ENCODE results near the gene ABCF2. TPM values are rescaled to one million over a fixed set of nuclear protein-coding genes. Genes with fewer than 3 reads are reported as not detected.

Gene ABCF2
- total RNA-seq, 2 experiments from 2014 or later: 48.1 to 56.2 TPM

DNA sequence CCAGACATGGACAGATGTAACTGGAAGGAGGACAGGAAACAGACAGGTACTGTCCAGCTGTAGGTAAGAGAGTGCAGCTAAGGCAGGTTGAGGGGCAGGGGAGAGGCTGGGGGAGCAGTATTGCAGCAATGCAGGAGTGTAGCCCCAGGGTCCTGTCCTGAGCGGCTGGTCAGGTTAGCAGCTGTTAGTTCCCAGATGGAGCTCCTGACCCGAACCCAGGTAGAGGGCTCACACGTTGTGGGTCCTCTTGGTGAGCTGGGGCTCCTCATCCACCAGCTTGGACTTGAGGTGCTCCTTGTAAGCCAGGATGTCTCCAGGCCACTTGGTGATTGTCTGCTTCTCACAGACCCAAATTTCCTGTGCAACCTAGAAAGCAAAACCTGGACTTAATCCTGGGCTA lies 13.2 kb downstream of the ABCF2 start:
- ChIA-PET CTCF (interaction anchor here (1.0 to 1.5 kb wide), 3 partner anchors 12 to 90 kb away, joined by 3 to 6 read pairs (median 4); no protein-coding TSS in a partner anchor), POLR2A (interaction anchor here (1.4 to 2.4 kb wide), 3 partner anchors 9 to 13 kb away, joined by 3 to 9 read pairs (median 4); partner anchors contain the start of gene ABCF2)
- H3K4me3 Mint-ChIP-seq: no peak overlapping the region
- no peak for ATAC-seq
- H3K27me3 Mint-ChIP-seq: no peaks in the 10 kb centered on the region
- no peaks in the 10 kb centered on the region for H3K4me1 Mint-ChIP-seq (ENCODE audit: low read depth)
- no peak overlapping the region for H3K27ac Mint-ChIP-seq
- intact Hi-C loops (cut with micrococcal nuclease): no loop called here
- no peaks in the 10 kb centered on the region for H3K9me3 Mint-ChIP-seq
- peaks cover 42% of the 10 kb centered on the region for H3K36me3 Mint-ChIP-seq (ENCODE audit: low read depth)
- no peak for DNase-seq
- TF ChIP-seq, protein P1, sequence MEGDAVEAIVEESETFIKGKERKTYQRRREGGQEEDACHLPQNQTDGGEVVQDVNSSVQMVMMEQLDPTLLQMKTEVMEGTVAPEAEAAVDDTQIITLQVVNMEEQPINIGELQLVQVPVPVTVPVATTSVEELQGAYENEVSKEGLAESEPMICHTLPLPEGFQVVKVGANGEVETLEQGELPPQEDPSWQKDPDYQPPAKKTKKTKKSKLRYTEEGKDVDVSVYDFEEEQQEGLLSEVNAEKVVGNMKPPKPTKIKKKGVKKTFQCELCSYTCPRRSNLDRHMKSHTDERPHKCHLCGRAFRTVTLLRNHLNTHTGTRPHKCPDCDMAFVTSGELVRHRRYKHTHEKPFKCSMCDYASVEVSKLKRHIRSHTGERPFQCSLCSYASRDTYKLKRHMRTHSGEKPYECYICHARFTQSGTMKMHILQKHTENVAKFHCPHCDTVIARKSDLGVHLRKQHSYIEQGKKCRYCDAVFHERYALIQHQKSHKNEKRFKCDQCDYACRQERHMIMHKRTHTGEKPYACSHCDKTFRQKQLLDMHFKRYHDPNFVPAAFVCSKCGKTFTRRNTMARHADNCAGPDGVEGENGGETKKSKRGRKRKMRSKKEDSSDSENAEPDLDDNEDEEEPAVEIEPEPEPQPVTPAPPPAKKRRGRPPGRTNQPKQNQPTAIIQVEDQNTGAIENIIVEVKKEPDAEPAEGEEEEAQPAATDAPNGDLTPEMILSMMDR (IDR thresholded peaks at IDR 0.05): no peak

- intact Hi-C loops (cut with micrococcal nuclease): no loop called here
- ChIA-PET CTCF (interaction anchor here (0.9 to 1.4 kb wide), 3 partner anchors 13 to 89 kb away, joined by 3 to 6 read pairs (median 3); no protein-coding TSS in a partner anchor), POLR2A (interaction anchor here (1.2 to 1.6 kb wide), 2 partner anchors 10 to 12 kb away, joined by 3 to 4 read pairs; no protein-coding TSS in a partner anchor)
- ATAC-seq (no peak), DNase-seq (no peak)
- H3K9me3 Mint-ChIP-seq: no peaks in the 10 kb centered on the region
- H3K27ac Mint-ChIP-seq: no peak overlapping the region
- H3K27me3 Mint-ChIP-seq: no peaks in the 10 kb centered on the region
- peaks cover 7% of the 10 kb centered on the region for H3K4me1 Mint-ChIP-seq (ENCODE audit: low read depth)
- no peak overlapping the region for H3K4me3 Mint-ChIP-seq
- TF ChIP-seq, protein P1 (IDR thresholded peaks at IDR 0.05): no peak
- peaks cover 31% of the 10 kb centered on the region for H3K36me3 Mint-ChIP-seq (ENCODE audit: low read depth)
These were observed 14.4 kb downstream of the ABCF2 start for GRCh38 chr7:151212626-151213025.

GRCh38 chr7:151211155-151211772 lies 15.7 kb downstream of the ABCF2 start:
- ChIA-PET POLR2A (interaction anchor here (0.7 to 5.7 kb wide), 5 partner anchors 8 to 51 kb away, joined by 3 to 22 read pairs (median 4); partner anchors contain the start of genes ABCF2 and CHPF2), CTCF (interaction anchor here (2.0 kb wide), 1 partner anchor 33 kb away, joined by 6 read pairs; no protein-coding TSS in a partner anchor)
- no peaks in the 10 kb centered on the region for H3K27me3 Mint-ChIP-seq
- peaks cover 30% of the 10 kb centered on the region for H3K36me3 Mint-ChIP-seq (ENCODE audit: low read depth)
- intact Hi-C loops (cut with micrococcal nuclease): no loop called here
- H3K4me3 Mint-ChIP-seq: no peak overlapping the region
- no peak for DNase-seq
- peaks cover 18% of the 10 kb centered on the region for H3K4me1 Mint-ChIP-seq (ENCODE audit: low read depth)
- no peak overlapping the region for H3K27ac Mint-ChIP-seq
- ATAC-seq: no peak
- no peaks in the 10 kb centered on the region for H3K9me3 Mint-ChIP-seq
- TF ChIP-seq, protein P1 (IDR thresholded peaks at IDR 0.05): no peak

- no peak for DNase-seq
- ATAC-seq: no peak
- Mint-ChIP-seq H3K4me3 (no peak within 1 kb of the TSS), H3K27me3 (no peaks in the 10 kb centered on the region), H3K36me3 (ENCODE audit: low read depth) (peaks cover 24% of the 10 kb centered on the region), H3K9me3 (no peaks in the 10 kb centered on the region), H3K4me1 (ENCODE audit: low read depth) (peaks cover 20% of the 10 kb centered on the region), H3K27ac (no peak within 1 kb of the TSS)
- intact Hi-C loops (cut with micrococcal nuclease): no loop called here
- POLR2A ChIA-PET: interaction anchor here (1.1 to 5.7 kb wide), 3 partner anchors 9 to 16 kb away, joined by 3 to 22 read pairs (median 6); partner anchors contain the start of gene ABCF2
- TF ChIP-seq, protein P1 (IDR thresholded peaks at IDR 0.05): no peak
- CTCF ChIA-PET: interaction anchor here (1.6 to 2.0 kb wide), 2 partner anchors 34 kb away, joined by 6 read pairs; no protein-coding TSS in a partner anchor
These were observed 16.7 kb downstream of the ABCF2 start, which contains the start of gene H2BK1 for GRCh38 chr7:151210087-151210854. Gene H2BK1, minus strand, starts transcription at chr7:151210488. Its CDS starts 170 bp downstream, at chr7:151210318.
